Mesothelial cell of epicardium (in vitro differentiated cells): ENCODE results near the gene EXOSC7. TPM values are rescaled to one million over a fixed set of nuclear protein-coding genes. Genes with fewer than 3 reads are reported as not detected.

Experiments used
- DNase-seq, 2 experiments: peaks; one replicate each; pipeline ENCODE4 v3.0.0; 2021; ENCODE audit warnings: low spot score in 2 of 2; ENCODE audit not compliant: unreplicated experiment in 2 of 2
- H3K27ac Mint-ChIP-seq: 2 replicates; pipeline ENCODE4 v1.8.0; 2021; ENCODE audit warnings: mixed read lengths
- H3K27me3 Mint-ChIP-seq: 2 replicates; pipeline ENCODE4 v1.8.0; 2021; ENCODE audit warnings: low read depth, mixed read lengths
- H3K36me3 Mint-ChIP-seq: 2 replicates; pipeline ENCODE4 v1.8.0; 2021; ENCODE audit warnings: mixed read lengths
- H3K4me1 Mint-ChIP-seq: 2 replicates; pipeline ENCODE4 v1.8.0; 2021; ENCODE audit warnings: mixed read lengths
- H3K4me3 Mint-ChIP-seq: 2 replicates; pipeline ENCODE4 v1.8.0; 2021; ENCODE audit warnings: mild to moderate bottlenecking, moderate library complexity, mixed read lengths
- H3K9me3 Mint-ChIP-seq: 2 replicates; pipeline ENCODE4 v1.8.0; 2021; ENCODE audit warnings: mixed read lengths
- total RNA-seq: library from RNA; stranded (reverse); gene quantifications from 3 replicates; pipeline ENCODE4 v1.2.1, GENCODE V29; 2021
- TF ChIP-seq, protein P1 (sequence below): fragments of 200-600 bp; sonication (generic); IDR thresholded peaks from one replicate; pipeline ENCODE4 v1.5.0; 2021; ENCODE audit warnings: antibody characterized with exemption; ENCODE audit not compliant: unreplicated experiment

The EXOSC7 gene
- total RNA-seq, 1 donor from 2014 or later = 53.6 TPM

DNA sequence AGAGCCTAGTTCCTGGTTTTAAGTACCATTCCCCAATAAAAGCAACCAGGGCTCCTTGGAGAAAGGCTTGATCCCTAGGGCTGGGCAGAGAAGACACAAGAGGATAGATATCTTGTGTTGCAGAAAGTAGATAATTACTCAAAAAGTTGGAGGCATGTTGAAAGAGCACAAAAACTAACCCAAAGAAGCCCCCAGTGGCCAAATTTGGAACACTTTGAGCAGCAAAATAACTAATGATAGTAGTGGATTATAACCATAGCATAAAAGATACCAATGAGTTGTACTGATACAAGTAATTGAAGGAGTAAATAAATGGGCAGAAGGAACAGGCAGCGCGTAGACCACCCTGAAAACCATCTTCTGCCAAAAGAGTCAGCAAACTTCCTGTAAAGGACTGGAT, 12.0 kb downstream of the EXOSC7 start:
- Mint-ChIP-seq H3K36me3 (peaks cover 23% of the 10 kb centered on the region), H3K27ac (no peak overlapping the region), H3K4me3 (no peak overlapping the region), H3K27me3 (no peaks in the 10 kb centered on the region), H3K4me1 (peaks cover 16% of the 10 kb centered on the region), H3K9me3 (no peaks in the 10 kb centered on the region)
- TF ChIP-seq, protein P1, sequence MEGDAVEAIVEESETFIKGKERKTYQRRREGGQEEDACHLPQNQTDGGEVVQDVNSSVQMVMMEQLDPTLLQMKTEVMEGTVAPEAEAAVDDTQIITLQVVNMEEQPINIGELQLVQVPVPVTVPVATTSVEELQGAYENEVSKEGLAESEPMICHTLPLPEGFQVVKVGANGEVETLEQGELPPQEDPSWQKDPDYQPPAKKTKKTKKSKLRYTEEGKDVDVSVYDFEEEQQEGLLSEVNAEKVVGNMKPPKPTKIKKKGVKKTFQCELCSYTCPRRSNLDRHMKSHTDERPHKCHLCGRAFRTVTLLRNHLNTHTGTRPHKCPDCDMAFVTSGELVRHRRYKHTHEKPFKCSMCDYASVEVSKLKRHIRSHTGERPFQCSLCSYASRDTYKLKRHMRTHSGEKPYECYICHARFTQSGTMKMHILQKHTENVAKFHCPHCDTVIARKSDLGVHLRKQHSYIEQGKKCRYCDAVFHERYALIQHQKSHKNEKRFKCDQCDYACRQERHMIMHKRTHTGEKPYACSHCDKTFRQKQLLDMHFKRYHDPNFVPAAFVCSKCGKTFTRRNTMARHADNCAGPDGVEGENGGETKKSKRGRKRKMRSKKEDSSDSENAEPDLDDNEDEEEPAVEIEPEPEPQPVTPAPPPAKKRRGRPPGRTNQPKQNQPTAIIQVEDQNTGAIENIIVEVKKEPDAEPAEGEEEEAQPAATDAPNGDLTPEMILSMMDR = peak; percentile 57
- DNase-seq = no peak

DNA sequence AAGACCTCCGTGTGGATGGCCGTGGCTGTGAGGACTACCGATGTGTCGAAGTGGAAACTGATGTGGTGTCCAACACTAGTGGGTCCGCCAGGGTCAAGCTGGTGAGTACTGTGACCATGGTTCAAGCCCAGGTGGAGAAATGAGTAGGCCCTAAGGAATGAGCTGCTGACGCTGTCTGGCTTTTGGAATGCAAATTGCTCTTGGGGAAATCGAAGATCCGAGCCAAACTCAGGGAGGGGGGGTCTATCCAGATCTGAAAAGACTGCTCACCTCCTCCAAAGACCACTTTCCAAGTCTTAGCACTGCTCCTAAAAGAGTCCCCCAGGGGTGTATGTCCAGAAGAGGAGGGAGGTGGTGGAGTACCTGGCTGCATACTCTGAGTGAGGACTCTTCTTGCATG, 13.1 kb downstream of the EXOSC7 start:
- DNase-seq = no peak
- peaks cover 11% of the 10 kb centered on the region for H3K4me1 Mint-ChIP-seq
- H3K27ac Mint-ChIP-seq = no peak overlapping the region
- H3K27me3 Mint-ChIP-seq = no peaks in the 10 kb centered on the region
- H3K9me3 Mint-ChIP-seq = no peaks in the 10 kb centered on the region
- peaks cover 24% of the 10 kb centered on the region for H3K36me3 Mint-ChIP-seq
- H3K4me3 Mint-ChIP-seq = no peak overlapping the region
- TF ChIP-seq, protein P1 = no peak

DNA sequence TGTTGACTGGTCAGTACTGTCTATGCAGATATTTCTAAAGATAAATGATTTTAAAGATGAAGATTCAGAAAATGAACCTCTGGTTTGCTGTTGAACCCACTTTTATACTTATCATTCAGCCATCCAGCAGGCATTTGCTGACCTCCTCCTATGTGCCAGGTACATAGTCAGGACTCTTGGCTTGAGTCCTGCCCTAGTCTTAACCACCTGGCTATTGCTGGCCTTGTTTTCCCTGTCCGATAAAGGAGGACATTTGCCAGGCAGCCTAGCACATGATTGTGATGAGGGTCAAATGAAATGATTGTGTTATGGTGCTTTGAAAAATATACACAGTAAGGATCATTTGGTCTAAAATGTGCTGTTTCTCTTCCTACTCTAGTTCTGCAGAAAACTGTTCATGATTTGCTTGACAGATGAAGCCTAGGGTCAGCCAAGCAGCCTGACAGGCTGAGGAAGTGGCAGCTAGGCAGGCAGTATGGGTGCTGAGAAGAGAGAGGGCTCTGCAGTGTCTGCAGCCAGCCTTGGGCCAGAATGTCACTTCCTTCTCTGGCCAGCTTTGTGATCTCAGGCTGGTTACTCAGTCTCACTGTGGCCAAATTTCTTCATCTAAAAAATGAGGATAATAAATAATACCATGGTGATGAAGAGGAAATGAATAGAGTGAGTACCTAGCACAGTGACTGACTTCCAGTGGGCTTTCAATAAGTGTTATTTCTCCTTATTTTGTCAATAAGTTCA, 13.8 kb downstream of the EXOSC7 start:
- H3K4me1 Mint-ChIP-seq = peaks cover 16% of the 10 kb centered on the region
- no peaks in the 10 kb centered on the region for H3K9me3 Mint-ChIP-seq
- TF ChIP-seq, protein P1 = no peak
- H3K27me3 Mint-ChIP-seq = no peaks in the 10 kb centered on the region
- H3K27ac Mint-ChIP-seq = no peak overlapping the region
- H3K4me3 Mint-ChIP-seq = no peak overlapping the region
- peaks cover 22% of the 10 kb centered on the region for H3K36me3 Mint-ChIP-seq
- DNase-seq = no peak

DNA sequence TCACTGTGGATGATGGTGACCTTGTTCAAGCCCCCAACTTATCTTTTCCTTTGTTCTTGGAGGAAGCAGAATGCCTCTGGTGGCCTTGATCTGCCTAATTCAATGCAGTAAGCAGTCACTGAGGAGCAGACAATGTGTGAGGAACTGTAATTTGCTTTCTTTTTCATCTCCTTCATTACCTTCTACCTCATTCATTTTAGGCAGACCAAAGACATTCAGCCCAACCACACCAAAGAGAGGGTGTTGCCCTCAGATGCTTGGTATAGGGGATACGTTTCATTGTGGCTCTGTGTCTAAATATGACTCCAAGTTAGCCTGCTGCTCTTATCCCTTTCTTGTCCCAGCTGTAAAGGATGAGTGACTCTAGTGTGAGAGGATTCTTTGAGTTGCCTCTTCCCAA, 15.3 kb downstream of the EXOSC7 start:
- no peak overlapping the region for H3K4me3 Mint-ChIP-seq
- peaks cover 31% of the 10 kb centered on the region for H3K4me1 Mint-ChIP-seq
- H3K27ac Mint-ChIP-seq = no peak overlapping the region
- TF ChIP-seq, protein P1 = no peak
- no peaks in the 10 kb centered on the region for H3K9me3 Mint-ChIP-seq
- H3K36me3 Mint-ChIP-seq = peaks cover 13% of the 10 kb centered on the region
- DNase-seq = no peak
- H3K27me3 Mint-ChIP-seq = no peaks in the 10 kb centered on the region

DNA sequence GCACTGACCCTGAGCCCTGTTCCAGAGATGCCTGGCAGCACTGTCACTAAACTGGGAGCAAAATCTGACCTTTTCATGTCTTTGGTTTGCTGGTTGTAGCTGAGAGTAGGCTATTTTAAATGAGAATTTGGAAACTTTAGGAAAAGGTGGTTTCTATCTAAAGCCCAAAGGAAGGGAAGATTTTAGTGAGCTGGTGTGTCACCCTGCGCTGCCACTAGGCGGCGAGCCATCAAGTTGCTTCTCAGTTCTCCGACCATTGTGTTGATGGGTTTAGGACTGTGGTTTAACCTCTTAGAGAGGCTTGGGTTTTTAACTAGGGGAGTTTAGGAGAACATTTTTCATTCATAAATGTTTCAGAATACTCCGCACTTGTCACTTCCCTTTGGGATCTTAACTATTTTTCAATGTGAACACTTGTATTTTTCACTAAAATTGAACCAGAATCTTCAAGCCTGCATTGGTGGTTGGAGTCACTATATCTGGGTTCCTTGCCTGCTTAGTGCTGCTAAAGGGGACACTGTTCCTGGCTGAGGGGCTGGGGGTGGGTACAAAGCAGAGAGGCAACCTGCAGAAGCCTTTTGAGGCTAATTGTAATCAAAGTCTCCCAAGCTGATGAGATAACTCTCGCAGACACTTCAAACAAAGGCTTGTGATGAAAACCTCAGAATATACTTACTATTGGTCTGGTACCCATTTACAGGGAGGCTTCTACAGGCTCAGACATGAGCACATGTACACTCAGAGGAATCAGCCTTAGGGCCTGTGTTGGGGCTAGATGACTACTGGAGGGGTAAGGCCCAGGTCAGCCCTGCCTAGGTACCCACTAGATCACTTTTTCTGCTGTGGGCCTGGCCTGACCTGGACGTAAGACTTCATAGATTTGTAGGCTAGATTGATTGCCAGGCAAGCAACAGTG, 16.8 kb downstream of the EXOSC7 start:
- Mint-ChIP-seq H3K27ac (no peak overlapping the region), H3K4me1 (peaks cover 35% of the 10 kb centered on the region), H3K4me3 (no peak overlapping the region), H3K9me3 (no peaks in the 10 kb centered on the region), H3K36me3 (peaks cover 12% of the 10 kb centered on the region), H3K27me3 (no peaks in the 10 kb centered on the region)
- TF ChIP-seq, protein P1 = peak; percentile 93
- DNase-seq = no peak
